Suprapubic skin (tissue), 3 donors: Measurements from ENCODE around the gene PIK3CA.
"Not testable (repeated sequence)": the region's sequence is repeated elsewhere in the genome, so short reads cannot be mapped to it uniquely, and the experiment has no call there.

Experiments used
- CTCF ChIP-seq, 2 donors: fragments of 200-600 bp in 1 of 2; fragments of 450-650 bp in 1 of 2; sonication (generic) in 1 of 2; IDR thresholded peaks; one replicate each; pipeline ENCODE4 v1.5.1; 2016 to 2019; ENCODE audit warnings: antibody characterized with exemption in 2 of 2, mild to moderate bottlenecking in 1 of 2, moderate library complexity in 1 of 2
- POLR2AphosphoS5 ChIP-seq, 3 donors: sonication (generic); formaldehyde crosslinking; IDR thresholded peaks; one replicate each; pipeline ENCODE4 v1.6.1; 2017; ENCODE audit warnings: antibody characterized with exemption in 3 of 3

GRCh38 chr3:179115444-179115843 lies 32.7 kb upstream of the PIK3CA start:
- not testable (repeated sequence) for TF ChIP-seq CTCF, POLR2AphosphoS5 (IDR thresholded peaks at IDR 0.05)
